Nephron (organoid): Measurements from ENCODE around the gene RPA4.
"Not testable (repeated sequence)": the region's sequence is repeated elsewhere in the genome, so short reads cannot be mapped to it uniquely, and the experiment has no call there.

Experiments used
- H3K27ac Mint-ChIP-seq, 3 experiments: 2 replicates each; pipeline ENCODE4 v1.8.0; 2020; ENCODE audit warnings: mixed read lengths in 3 of 3, mild to moderate bottlenecking in 2 of 3, moderate library complexity in 1 of 3
- H3K27me3 Mint-ChIP-seq: 2 replicates; pipeline ENCODE4 v1.8.0; 2021; ENCODE audit warnings: low read depth, mild to moderate bottlenecking, moderate library complexity, mixed read lengths
- H3K36me3 Mint-ChIP-seq: 2 replicates; pipeline ENCODE4 v1.8.0; 2020; ENCODE audit warnings: low read depth, mixed read lengths
- H3K4me1 Mint-ChIP-seq: 2 replicates; pipeline ENCODE4 v1.8.0; 2020; ENCODE audit warnings: mixed read lengths
- H3K4me3 Mint-ChIP-seq, 3 experiments: 2 replicates each; pipeline ENCODE4 v1.8.0; 2020; ENCODE audit warnings: mild to moderate bottlenecking in 3 of 3, mixed read lengths in 3 of 3, moderate library complexity in 2 of 3
- H3K9me3 Mint-ChIP-seq: 2 replicates; pipeline ENCODE4 v1.8.0; 2020; ENCODE audit warnings: mixed read lengths
- TF ChIP-seq, protein P1 (sequence below), 3 experiments: fragments of 200-600 bp; sonication (generic); IDR thresholded peaks; one replicate each; pipeline ENCODE4 v1.5.0; 2021; ENCODE audit warnings: antibody characterized with exemption in 3 of 3; ENCODE audit not compliant: unreplicated experiment in 3 of 3

RPA4 gene

GRCh38 chrX:96883608-96884007, at the start of gene RPA4:
Gene RPA4 (plus strand): TSS chrX:96883908. CDS start chrX:96884311, 403 bp downstream.
- TF ChIP-seq, protein P1, sequence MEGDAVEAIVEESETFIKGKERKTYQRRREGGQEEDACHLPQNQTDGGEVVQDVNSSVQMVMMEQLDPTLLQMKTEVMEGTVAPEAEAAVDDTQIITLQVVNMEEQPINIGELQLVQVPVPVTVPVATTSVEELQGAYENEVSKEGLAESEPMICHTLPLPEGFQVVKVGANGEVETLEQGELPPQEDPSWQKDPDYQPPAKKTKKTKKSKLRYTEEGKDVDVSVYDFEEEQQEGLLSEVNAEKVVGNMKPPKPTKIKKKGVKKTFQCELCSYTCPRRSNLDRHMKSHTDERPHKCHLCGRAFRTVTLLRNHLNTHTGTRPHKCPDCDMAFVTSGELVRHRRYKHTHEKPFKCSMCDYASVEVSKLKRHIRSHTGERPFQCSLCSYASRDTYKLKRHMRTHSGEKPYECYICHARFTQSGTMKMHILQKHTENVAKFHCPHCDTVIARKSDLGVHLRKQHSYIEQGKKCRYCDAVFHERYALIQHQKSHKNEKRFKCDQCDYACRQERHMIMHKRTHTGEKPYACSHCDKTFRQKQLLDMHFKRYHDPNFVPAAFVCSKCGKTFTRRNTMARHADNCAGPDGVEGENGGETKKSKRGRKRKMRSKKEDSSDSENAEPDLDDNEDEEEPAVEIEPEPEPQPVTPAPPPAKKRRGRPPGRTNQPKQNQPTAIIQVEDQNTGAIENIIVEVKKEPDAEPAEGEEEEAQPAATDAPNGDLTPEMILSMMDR (IDR thresholded peaks at IDR 0.05; ENCODE audit: unreplicated experiment in 3 of 3) = no peak
- Mint-ChIP-seq H3K27ac (no peak within 1 kb of the TSS), H3K27me3 (no peaks in the 10 kb centered on the region), H3K9me3 (no peaks in the 10 kb centered on the region), H3K4me3 (no peak within 1 kb of the TSS), H3K36me3 (peaks cover 5% of the 10 kb centered on the region), H3K4me1 (peaks cover 12% of the 10 kb centered on the region)

DNA sequence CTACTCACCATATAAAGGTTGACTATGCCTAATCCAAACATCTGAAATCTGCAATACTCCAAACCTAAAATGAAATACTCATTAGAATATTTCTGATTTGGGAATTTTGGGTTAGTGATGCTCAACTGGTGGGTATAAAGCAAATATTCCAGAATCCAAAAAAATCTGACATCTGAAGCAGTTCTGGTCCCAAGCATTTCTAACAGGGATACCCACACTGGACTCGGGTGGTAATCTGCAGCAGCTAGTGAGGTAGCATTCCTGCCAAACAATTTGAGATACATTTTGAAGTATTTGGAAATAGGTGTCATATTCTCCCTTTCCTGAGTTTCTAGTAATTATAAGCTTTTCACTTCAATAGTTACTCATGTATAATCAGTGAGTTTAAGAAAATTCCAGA, 49.6 kb upstream of the RPA4 start:
- Mint-ChIP-seq H3K36me3 (no peaks in the 10 kb centered on the region), H3K9me3 (no peaks in the 10 kb centered on the region), H3K27ac (no peak overlapping the region), H3K4me3 (no peak overlapping the region), H3K27me3 (no peaks in the 10 kb centered on the region), H3K4me1 (no peaks in the 10 kb centered on the region)
- TF ChIP-seq, protein P1 (IDR thresholded peaks at IDR 0.05; ENCODE audit: unreplicated experiment in 3 of 3) = no peak

GRCh38 chrX:96835660-96836289, 47.9 kb upstream of the RPA4 start:
- Mint-ChIP-seq H3K36me3 (no peaks in the 10 kb centered on the region), H3K9me3 (no peaks in the 10 kb centered on the region), H3K27me3 (no peaks in the 10 kb centered on the region), H3K27ac (no peak overlapping the region), H3K4me3 (no peak overlapping the region), H3K4me1 (no peaks in the 10 kb centered on the region)
- TF ChIP-seq, protein P1 (IDR thresholded peaks at IDR 0.05; ENCODE audit: unreplicated experiment in 3 of 3) = no peak

DNA sequence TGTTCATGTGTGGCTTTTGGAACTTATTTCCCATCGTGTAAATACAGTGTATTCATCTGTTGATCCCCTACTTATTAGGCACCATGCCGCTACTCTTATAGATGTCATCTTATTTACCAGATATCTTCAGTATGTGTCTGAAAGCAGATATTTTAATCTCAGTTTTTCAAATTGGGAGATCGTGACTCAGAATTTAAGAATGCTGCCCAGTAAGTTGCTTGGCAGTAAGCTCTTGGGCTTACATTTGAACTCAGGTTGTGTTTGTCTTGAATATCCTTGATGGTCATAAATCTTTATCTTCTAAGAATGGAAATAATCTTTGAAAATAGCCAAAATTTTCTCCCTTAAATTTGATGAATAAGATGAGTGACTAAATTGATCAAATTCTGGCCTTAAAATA, 45.9 kb upstream of the RPA4 start:
- H3K9me3 Mint-ChIP-seq = no peaks in the 10 kb centered on the region
- H3K27ac Mint-ChIP-seq = no peak overlapping the region
- H3K4me3 Mint-ChIP-seq = no peak overlapping the region
- H3K27me3 Mint-ChIP-seq = no peaks in the 10 kb centered on the region
- peaks cover 9% of the 10 kb centered on the region for H3K4me1 Mint-ChIP-seq
- TF ChIP-seq, protein P1 (IDR thresholded peaks at IDR 0.05; ENCODE audit: unreplicated experiment in 3 of 3) = no peak
- H3K36me3 Mint-ChIP-seq = no peaks in the 10 kb centered on the region

DNA sequence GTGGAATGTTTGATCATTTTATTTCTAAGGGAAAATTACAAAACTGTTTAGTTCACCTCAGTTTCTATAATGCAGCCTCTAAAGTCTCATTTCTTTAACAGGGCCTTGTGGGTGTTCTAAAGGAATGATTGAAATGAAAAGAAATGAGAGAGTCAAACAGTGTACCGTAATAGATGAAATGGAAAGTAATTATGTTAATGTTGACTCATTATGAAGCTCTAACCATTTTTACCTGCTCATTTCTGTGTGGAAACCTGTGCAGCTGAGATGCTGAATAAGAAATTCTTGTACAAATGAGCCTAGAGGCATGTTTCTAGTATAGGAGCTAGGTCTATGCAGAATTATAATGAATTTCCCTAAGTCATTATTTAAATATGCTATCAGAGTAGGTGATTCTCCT, 45.2 kb upstream of the RPA4 start:
- Mint-ChIP-seq H3K9me3 (no peaks in the 10 kb centered on the region), H3K4me1 (peaks cover 9% of the 10 kb centered on the region)

DNA sequence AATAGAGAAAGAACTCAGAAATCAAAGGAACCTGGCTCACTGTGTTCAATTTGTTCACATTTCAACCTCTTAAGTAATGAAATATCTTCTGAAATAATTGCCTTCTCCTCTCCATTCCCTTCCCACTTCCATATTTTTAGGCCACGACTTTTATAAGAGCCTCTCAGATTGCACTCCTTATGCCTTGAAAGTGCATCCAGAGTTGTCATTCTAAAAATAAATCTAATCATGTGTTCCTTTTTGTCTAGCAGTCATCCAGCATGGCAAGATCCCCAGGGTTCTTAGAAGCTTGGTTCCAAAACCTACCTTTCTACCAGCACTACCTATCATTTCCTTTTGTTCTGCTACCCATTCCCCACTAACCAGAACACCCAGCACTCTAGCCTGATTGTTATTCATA, 42.4 kb upstream of the RPA4 start:
- H3K9me3 Mint-ChIP-seq = no peaks in the 10 kb centered on the region
- TF ChIP-seq, protein P1 (IDR thresholded peaks at IDR 0.05; ENCODE audit: unreplicated experiment in 3 of 3) = no peak
- H3K4me3 Mint-ChIP-seq = no peak overlapping the region
- peaks cover 13% of the 10 kb centered on the region for H3K4me1 Mint-ChIP-seq
- H3K36me3 Mint-ChIP-seq = no peaks in the 10 kb centered on the region
- H3K27ac Mint-ChIP-seq = no peak overlapping the region
- H3K27me3 Mint-ChIP-seq = no peaks in the 10 kb centered on the region

More for the DNA sequence above, 45.2 kb upstream of the RPA4 start:
- TF ChIP-seq, protein P1 (IDR thresholded peaks at IDR 0.05; ENCODE audit: unreplicated experiment in 3 of 3) = no peak
- Mint-ChIP-seq H3K4me3 (no peak overlapping the region), H3K36me3 (no peaks in the 10 kb centered on the region), H3K27ac (no peak overlapping the region), H3K27me3 (no peaks in the 10 kb centered on the region)

GRCh38 chrX:96841866-96842265, 41.8 kb upstream of the RPA4 start:
- peaks cover 13% of the 10 kb centered on the region for H3K4me1 Mint-ChIP-seq
- not testable (repeated sequence) for H3K4me3 Mint-ChIP-seq, H3K36me3 Mint-ChIP-seq, H3K27me3 Mint-ChIP-seq, H3K27ac Mint-ChIP-seq, H3K9me3 Mint-ChIP-seq
